MCF 10A (cell line): ENCODE measurements around the gene SLC38A2. TPM values are rescaled to one million over a fixed set of nuclear protein-coding genes. Genes with fewer than 3 reads are reported as not detected.

Experiments
- BruUV-seq: library from RNA; stranded (reverse); fragments of 400-500 nt; replicated peaks from 2 replicates; lab custom pipeline; 2021; lab: Mats Ljungman, UMichigan
- CTCF ChIA-PET: fragments of 300-600 bp; sonication (Branson Sonifier 250); formaldehyde crosslinking; extraction: SDS; loops from one replicate; lab custom pipeline; 2021; ENCODE audit warnings: antibody characterized with exemption, inconsistent platforms; lab: Yijun Ruan, JAX
- POLR2A ChIA-PET: fragments of 300-600, 350-650 bp; sonication (Branson Sonifier 250); formaldehyde crosslinking; extraction: SDS; loops from one replicate; lab custom pipeline; 2020; ENCODE audit warnings: antibody characterized with exemption, inconsistent platforms; lab: Yijun Ruan, JAX
- DNase-seq: peaks from one replicate; pipeline ENCODE4 v3.0.0-alpha.2; 2018; ENCODE audit not compliant: unreplicated experiment
- H3K27ac Mint-ChIP-seq: one replicate; pipeline ENCODE4 v1.8.0; 2022; ENCODE audit warnings: mild to moderate bottlenecking, low read depth, mixed read lengths; ENCODE audit not compliant: unreplicated experiment
- H3K27me3 Mint-ChIP-seq: one replicate; pipeline ENCODE4 v1.8.0; 2022; ENCODE audit warnings: mixed read lengths; ENCODE audit not compliant: insufficient read depth, unreplicated experiment
- H3K36me3 Mint-ChIP-seq: one replicate; pipeline ENCODE4 v1.8.0; 2022; ENCODE audit warnings: mild to moderate bottlenecking, moderate library complexity, mixed read lengths; ENCODE audit not compliant: insufficient read depth, unreplicated experiment
- H3K4me1 Mint-ChIP-seq: one replicate; pipeline ENCODE4 v1.8.0; 2022; ENCODE audit warnings: mixed read lengths; ENCODE audit not compliant: insufficient read depth, unreplicated experiment
- H3K4me3 Mint-ChIP-seq: one replicate; pipeline ENCODE4 v1.8.0; 2022; ENCODE audit warnings: mild to moderate bottlenecking, moderate library complexity, mixed read lengths; ENCODE audit not compliant: unreplicated experiment
- H3K9me3 Mint-ChIP-seq: one replicate; pipeline ENCODE4 v1.8.0; 2022; ENCODE audit warnings: mixed read lengths; ENCODE audit not compliant: unreplicated experiment
- CTCF ChIP-seq: fragments of 200-600 bp; IDR thresholded peaks from one replicate; pipeline ENCODE4 v1.8.0; 2022; ENCODE audit warnings: antibody characterized with exemption, mild to moderate bottlenecking; ENCODE audit not compliant: unreplicated experiment
- intact Hi-C: fragments of 100-400 bp; cut with micrococcal nuclease; formaldehyde crosslinking; loops from 2 replicates; pipeline ENCODE4 v1.14.1; 2022
- total RNA-seq: library from RNA; stranded (reverse); gene quantifications from 2 replicates; pipeline ENCODE4 v1.2.3, GENCODE V29; 2022

SLC38A2 gene
- total RNA-seq, 1 experiment from 2014 or later = 1,070 TPM

- POLR2A ChIA-PET = interaction anchor here (0.5 to 1.3 kb wide), 6 partner anchors 17 to 750 kb away, joined by 3 to 9 read pairs (median 4); no protein-coding TSS in a partner anchor
- no TSS peak for BruUV-seq
- peaks cover 7% of the 10 kb centered on the region for H3K9me3 Mint-ChIP-seq
- H3K4me1 Mint-ChIP-seq = no peaks in the 10 kb centered on the region
- no peak overlapping the region for H3K27ac Mint-ChIP-seq
- intact Hi-C loops = no loop called here
- no peaks in the 10 kb centered on the region for H3K27me3 Mint-ChIP-seq
- H3K4me3 Mint-ChIP-seq = no peak overlapping the region
- DNase-seq = no peak
- no peak for TF ChIP-seq CTCF
- H3K36me3 Mint-ChIP-seq = no peaks in the 10 kb centered on the region
- CTCF ChIA-PET = interaction anchor here (0.7 to 0.8 kb wide), 2 partner anchors 19 to 336 kb away, joined by 3 read pairs; no protein-coding TSS in a partner anchor
Observed at GRCh38 chr12:46320731-46321130, 51.8 kb downstream of the SLC38A2 start.

- intact Hi-C loops = no loop called here
Observed at GRCh38 chr12:46318037-46318436, 54.5 kb downstream of the SLC38A2 start.

More at GRCh38 chr12:46318037-46318436, 54.5 kb downstream of the SLC38A2 start:
- ChIA-PET CTCF (no interaction called here), POLR2A (interaction anchor here (0.6 kb wide), 1 partner anchor 24 kb away, joined by 4 read pairs; no protein-coding TSS in a partner anchor)
- Mint-ChIP-seq H3K36me3 (no peaks in the 10 kb centered on the region), H3K4me1 (no peaks in the 10 kb centered on the region), H3K27me3 (no peaks in the 10 kb centered on the region), H3K27ac (no peak overlapping the region), H3K4me3 (no peak overlapping the region), H3K9me3 (peaks cover 13% of the 10 kb centered on the region)
- no peak for TF ChIP-seq CTCF
- no peak for DNase-seq
- BruUV-seq = no TSS peak

Other genes starting within 250 kb of the SLC38A2 start
- 327 and 339 TPM in 2 replicates for gene SLC38A1, start 103.7 kb downstream of the SLC38A2 start, total RNA-seq